GM19043 (cell line): Measurements from ENCODE around the gene AMIGO1.

Experiments
- ATAC-seq: cut with Tn5 transposase; IDR thresholded peaks from one replicate; pipeline ENCODE4 v1.9.1; 2021; ENCODE audit warnings: low read depth; ENCODE audit not compliant: unreplicated experiment

AMIGO1 gene

GRCh38 chr1:109467301-109467777 lies 42.2 kb downstream of the AMIGO1 start:
- no peak for ATAC-seq

GRCh38 chr1:109466452-109467300 lies 42.9 kb downstream of the AMIGO1 start, which contains the start of gene SYPL2:
Gene SYPL2 (plus strand): TSS chr1:109466546. CDS start chr1:109466844, 298 bp downstream.
- no peak for ATAC-seq

GRCh38 chr1:109466125-109466451 lies 43.4 kb downstream of the AMIGO1 start:
- no peak for ATAC-seq

- no peak for ATAC-seq
Observed at GRCh38 chr1:109457819-109458218, 51.7 kb downstream of the AMIGO1 start.

GRCh38 chr1:109454497-109455133 lies 54.9 kb downstream of the AMIGO1 start:
- no peak for ATAC-seq
